WTC11 (cell line): ENCODE measurements around the gene UBASH3A. TPM values are rescaled to one million over a fixed set of nuclear protein-coding genes. Genes with fewer than 3 reads are reported as not detected.

Experiments used
- ATAC-seq: fragments of 200-7000 bp; cut with Tn5 transposase; 2 replicates; pipeline ENCODE4 v1.10.0; 2021; ENCODE audit warnings: mild to moderate bottlenecking, moderate library complexity
- Bru-seq: library from RNA; stranded (reverse); fragments of 400-500 nt; gene quantifications from one replicate; lab custom pipeline; 2021; lab: Mats Ljungman, UMichigan
- CTCF ChIA-PET: fragments of 300-600 bp; sonication (Branson Sonifier 250); formaldehyde crosslinking; loops from one replicate; lab custom pipeline; 2021; ENCODE audit warnings: antibody characterized with exemption; lab: Charles Lee
- POLR2A ChIA-PET: fragments of 350-600 bp; sonication (Branson Sonifier 250); formaldehyde crosslinking; loops from one replicate; lab custom pipeline; 2021; ENCODE audit warnings: antibody characterized with exemption; lab: Charles Lee
- DNase-seq: peaks from one replicate; pipeline ENCODE4 v3.0.0; 2021; ENCODE audit warnings: low spot score
- H3K27ac Mint-ChIP-seq: 2 replicates; pipeline ENCODE4 v1.8.0; 2021; ENCODE audit warnings: mixed read lengths
- H3K27me3 Mint-ChIP-seq: 2 replicates; pipeline ENCODE4 v1.8.0; 2021; ENCODE audit warnings: low read depth, mild to moderate bottlenecking, moderate library complexity, mixed read lengths
- H3K36me3 Mint-ChIP-seq: 2 replicates; pipeline ENCODE4 v1.8.0; 2021; ENCODE audit warnings: mixed read lengths
- H3K4me1 Mint-ChIP-seq: 2 replicates; pipeline ENCODE4 v1.8.0; 2022; ENCODE audit warnings: mixed read lengths
- H3K4me3 Mint-ChIP-seq: 2 replicates; pipeline ENCODE4 v1.8.0; 2021; ENCODE audit warnings: mild to moderate bottlenecking, moderate library complexity, mixed read lengths
- H3K9me3 Mint-ChIP-seq: 2 replicates; pipeline ENCODE4 v1.8.0; 2021; ENCODE audit warnings: mixed read lengths
- ATF6 ChIP-seq: sonication (generic); formaldehyde crosslinking; IDR thresholded peaks from 2 replicates; pipeline ENCODE4 v1.8.1; 2023; ENCODE audit warnings: mild to moderate bottlenecking, missing genetic modification reagents
- CDX4 ChIP-seq: fragments of 250-450 bp; sonication (Bioruptor Pico); IDR thresholded peaks from 2 replicates; pipeline ENCODE4 v1.9.0; 2021; ENCODE audit warnings: moderate library complexity, mild to moderate bottlenecking, inconsistent platforms, borderline replicate concordance
- CTCF ChIP-seq: fragments of 200-600 bp; IDR thresholded peaks from 2 replicates; pipeline ENCODE4 v1.8.0; 2022; ENCODE audit warnings: antibody characterized with exemption
- ERG ChIP-seq: fragments of 250-450 bp; sonication (Bioruptor Pico); IDR thresholded peaks from 2 replicates; pipeline ENCODE4 v1.8.0; 2021; ENCODE audit warnings: mild to moderate bottlenecking
- MYBL2 ChIP-seq: sonication (generic); formaldehyde crosslinking; IDR thresholded peaks from 2 replicates; pipeline ENCODE4 v1.8.1; 2023; ENCODE audit warnings: mild to moderate bottlenecking, moderate library complexity, missing genetic modification reagents
- NFE2L1 ChIP-seq: sonication (generic); formaldehyde crosslinking; IDR thresholded peaks from 2 replicates; pipeline ENCODE4 v1.8.1; 2023; ENCODE audit warnings: missing genetic modification reagents
- USF2 ChIP-seq: sonication (generic); formaldehyde crosslinking; IDR thresholded peaks from 2 replicates; pipeline ENCODE4 v1.8.1; 2023; ENCODE audit warnings: mild to moderate bottlenecking, missing genetic modification reagents, moderate library complexity
- ZBTB21 ChIP-seq: sonication (generic); formaldehyde crosslinking; IDR thresholded peaks from 2 replicates; pipeline ENCODE4 v1.8.1; 2023; ENCODE audit warnings: mild to moderate bottlenecking, missing genetic modification reagents, borderline replicate concordance
- ZBTB43 ChIP-seq: sonication (generic); formaldehyde crosslinking; IDR thresholded peaks from 2 replicates; pipeline ENCODE4 v1.8.1; 2023; ENCODE audit warnings: mild to moderate bottlenecking, missing genetic modification reagents
- ZNF121 ChIP-seq: sonication (generic); formaldehyde crosslinking; IDR thresholded peaks from 2 replicates; pipeline ENCODE4 v1.8.0; 2023; ENCODE audit warnings: missing genetic modification reagents
- ZNF219 ChIP-seq: sonication (generic); formaldehyde crosslinking; IDR thresholded peaks from 2 replicates; pipeline ENCODE4 v1.8.0; 2023; ENCODE audit warnings: missing genetic modification reagents, mild to moderate bottlenecking, borderline replicate concordance
- long read RNA-seq, 3 experiments: library from RNA in 1 of 3; library from capped mRNA in 1 of 3; library from polyadenylated mRNA in 1 of 3; unstranded in 2 of 3; stranded (forward) in 1 of 3; transcript quantifications; one replicate each; pipeline ENCODE4 v2.0.0, GENCODE V29; 2021
- total RNA-seq: library from RNA; stranded (reverse); gene quantifications from 3 replicates; pipeline ENCODE4 v1.2.3, GENCODE V29; 2021

The UBASH3A gene
- 0.09 TPM in 1 of 3 replicates, not detected in the others for total RNA-seq
- percentile 2 among the genes with signal in this experiment for Bru-seq, nascent RNA
- long read RNA-seq, experiment 1 = 0 reads
- long read RNA-seq, experiment 2 = 0 reads
- long read RNA-seq, experiment 3 = 0 reads

GRCh38 chr21:42403611-42404231 lies at the start of gene UBASH3A:
Gene UBASH3A, plus strand, starts transcription at chr21:42403902. Its CDS starts 44 bp downstream, at chr21:42403946.
- CTCF ChIA-PET = interaction anchor here (0.9 to 1.6 kb wide), 4 partner anchors 13 to 142 kb away, joined by 3 to 7 read pairs (median 4); no protein-coding TSS in a partner anchor
- peaks cover 10% of the 10 kb centered on the region for H3K9me3 Mint-ChIP-seq
- DNase-seq (no peak), ATAC-seq (no peak)
- no peaks in the 10 kb centered on the region for H3K4me1 Mint-ChIP-seq
- no peak within 1 kb of the TSS for H3K27ac Mint-ChIP-seq
- no peak within 1 kb of the TSS for H3K4me3 Mint-ChIP-seq
- peaks cover 7% of the 10 kb centered on the region for H3K36me3 Mint-ChIP-seq
- TF ChIP-seq ZNF219 (CRISPR knock-in tag) (no peak), CDX4 (CRISPR knock-in tag) (no peak), ERG (no peak), CTCF (no peak), MYBL2 (CRISPR knock-in tag) (no peak), ZNF121 (CRISPR knock-in tag) (no peak), USF2 (CRISPR knock-in tag) (no peak)
- TF ChIP-seq, all 79 proteins: peak for 0
- POLR2A ChIA-PET = interaction anchor here (0.7 kb wide), 1 partner anchor 417 kb away, joined by 3 read pairs; no protein-coding TSS in a partner anchor
- 0 out of 2 replicates have a peak, but pooled peaks cover 3% of the 10 kb centered on the region for H3K27me3 Mint-ChIP-seq

- TF ChIP-seq USF2 (CRISPR knock-in tag) (no peak), ZBTB43 (CRISPR knock-in tag) (no peak), ATF6 (CRISPR knock-in tag) (no peak), ZBTB21 (CRISPR knock-in tag) (no peak), NFE2L1 (no peak)
- ChIA-PET CTCF (no interaction called here), POLR2A (no interaction called here)
- Mint-ChIP-seq H3K9me3 (peaks cover 41% of the 10 kb centered on the region), H3K4me1 (no peaks in the 10 kb centered on the region), H3K36me3 (peaks cover 12% of the 10 kb centered on the region), H3K4me3 (no peak overlapping the region), H3K27me3 (no peaks in the 10 kb centered on the region; the same call in 1 of the 2 replicates), H3K27ac (no peak overlapping the region)
- ATAC-seq (no peak), DNase-seq (no peak)
Observed at GRCh38 chr21:42356046-42356445, 47.7 kb upstream of the UBASH3A start.
